H1 (cell line): ENCODE data around the gene ANAPC7. TPM values are rescaled to one million over a fixed set of nuclear protein-coding genes. Genes with fewer than 3 reads are reported as not detected.
A peak's percentile ranks its signal among the peaks of the same experiment; 100 is the strongest.

Experiments used
- CTCF ChIA-PET: fragments of 300-600 bp; sonication (Branson Sonifier 250); formaldehyde crosslinking; loops from one replicate; lab custom pipeline; 2021; ENCODE audit not compliant: partially characterized antibody; lab: Charles Lee
- POLR2A ChIA-PET: fragments of 300-600 bp; sonication (Branson Sonifier 250); formaldehyde crosslinking; loops from one replicate; lab custom pipeline; 2021; ENCODE audit warnings: inconsistent platforms; ENCODE audit not compliant: partially characterized antibody; lab: Charles Lee
- DNase-seq, 2 experiments: peaks; one replicate each; pipeline versions ENCODE4 v3.0.0 to v3.0.0-alpha.2; 2010 to 2022; ENCODE audit warnings: low spot score in 2 of 2, low read depth in 1 of 2, mixed read lengths in 1 of 2
- FAIRE-seq: peaks from 2 replicates; lab custom pipeline; 2011; peaks lifted over from hg19 to GRCh38; lab: Jason Lieb, UNC
- H2AFZ ChIP-seq: 2 replicates; pipeline ENCODE4 v1.8.1; 2012; ENCODE audit warnings: low read length, inconsistent platforms
- H2AK5ac ChIP-seq: 2 replicates; pipeline ENCODE4 v1.6.1; 2013; ENCODE audit warnings: low read depth, low read length
- H2BK120ac ChIP-seq: replicated peaks from 2 replicates; pipeline ENCODE3; 2013; ENCODE audit warnings: low read depth, low read length, inconsistent platforms
- H2BK12ac ChIP-seq: 2 replicates; pipeline ENCODE4 v1.6.1; 2013; ENCODE audit warnings: low read depth, low read length
- H2BK15ac ChIP-seq: 2 replicates; pipeline ENCODE4 v1.6.1; 2013; ENCODE audit warnings: low read length
- H2BK20ac ChIP-seq: 2 replicates; pipeline ENCODE4 v1.6.1; 2013; ENCODE audit warnings: low read length
- H2BK5ac ChIP-seq: 2 replicates; pipeline ENCODE4 v1.6.1; 2013; ENCODE audit warnings: low read depth, low read length
- H3K14ac ChIP-seq: 2 replicates; pipeline ENCODE4 v1.6.1; 2013; ENCODE audit warnings: inconsistent platforms; ENCODE audit not compliant: insufficient read length
- H3K18ac ChIP-seq: 2 replicates; pipeline ENCODE4 v1.6.1; 2013; ENCODE audit warnings: low read length; ENCODE audit errors: extremely low read depth
- H3K23ac ChIP-seq: 2 replicates; pipeline ENCODE4 v1.6.1; 2013; ENCODE audit warnings: inconsistent platforms; ENCODE audit not compliant: insufficient read length
- H3K23me2 ChIP-seq: 2 replicates; pipeline ENCODE4 v1.6.1; 2013; ENCODE audit warnings: low read depth, low read length
- H3K27ac ChIP-seq: 2 replicates; pipeline ENCODE4 v1.6.1; 2011; ENCODE audit warnings: low read depth, low read length, inconsistent platforms
- H3K27me3 ChIP-seq, 4 experiments: replicated peaks in 1 of 4; 1 replicate in 1 of 4; 2 replicates in 3 of 4; pipeline versions ENCODE4 v1.6.1 to v1.8.1; 2011 to 2013; ENCODE audit warnings: low read length in 3 of 4, mild to moderate bottlenecking in 3 of 4, inconsistent platforms in 2 of 4, mixed read lengths in 2 of 4, moderate library complexity in 1 of 4; ENCODE audit not compliant: control insufficient read depth in 3 of 4, insufficient read depth in 3 of 4; ENCODE audit errors: extremely low read depth in 1 of 4
- H3K36me3 ChIP-seq, 4 experiments: 2 replicates each; pipeline versions ENCODE4 v1.6.1 to v1.8.1; 2011 to 2013; ENCODE audit warnings: mild to moderate bottlenecking in 4 of 4, low read length in 3 of 4, moderate library complexity in 2 of 4, control low read depth in 1 of 4, inconsistent platforms in 1 of 4; ENCODE audit not compliant: insufficient read depth in 4 of 4, control insufficient read depth in 2 of 4
- H3K4ac ChIP-seq: replicated peaks from 2 replicates; pipeline ENCODE3; 2013; ENCODE audit warnings: low read length, low read depth, mixed read lengths, inconsistent platforms; ENCODE audit not compliant: insufficient read length
- H3K4me1 ChIP-seq, 4 experiments: replicated peaks in 1 of 4; 1 replicate in 1 of 4; 2 replicates in 3 of 4; pipeline versions ENCODE4 v1.6.1 to v1.8.1; 2011 to 2013; ENCODE audit warnings: low read length in 3 of 4, inconsistent platforms in 2 of 4, mixed read lengths in 1 of 4; ENCODE audit not compliant: insufficient read depth in 4 of 4, control insufficient read depth in 3 of 4
- H3K4me2 ChIP-seq, 2 experiments: 2 replicates each; pipeline versions ENCODE4 v1.6.1 to v1.8.1; 2011 to 2013; ENCODE audit warnings: low read depth in 2 of 2, low read length in 2 of 2, control low read depth in 1 of 2, inconsistent platforms in 1 of 2, mild to moderate bottlenecking in 1 of 2; ENCODE audit not compliant: insufficient read depth in 1 of 2
- H3K4me3 ChIP-seq, 4 experiments: fragments of 200-600, 300-600 bp in 1 of 4; sonication (generic), shearing (Covaris generic), sonication (Bioruptor Twin) in 1 of 4; 2 replicates each; pipeline versions ENCODE4 v1.5.1 to v1.8.1; 2011 to 2016; ENCODE audit warnings: low read length in 4 of 4, low read depth in 3 of 4, control low read depth in 2 of 4, inconsistent platforms in 2 of 4, mild to moderate bottlenecking in 2 of 4, mixed read lengths in 1 of 4, moderate library complexity in 1 of 4; ENCODE audit not compliant: insufficient read depth in 2 of 4; ENCODE audit errors: extremely low read depth in 1 of 4
- H3K56ac ChIP-seq: replicated peaks from 2 replicates; pipeline ENCODE3; 2013; ENCODE audit warnings: low read depth, mild to moderate bottlenecking, mixed read lengths, low read length, inconsistent platforms; ENCODE audit not compliant: insufficient read length
- H3K79me1 ChIP-seq: 2 replicates; pipeline ENCODE4 v1.6.1; 2013; ENCODE audit warnings: low read depth, low read length, control low read depth
- H3K79me2 ChIP-seq, 2 experiments: 2 replicates each; pipeline versions ENCODE4 v1.6.1 to v1.8.1; 2012 to 2013; ENCODE audit warnings: low read length in 2 of 2, mild to moderate bottlenecking in 2 of 2, inconsistent platforms in 1 of 2; ENCODE audit not compliant: insufficient read depth in 2 of 2, control insufficient read depth in 1 of 2
- H3K9ac ChIP-seq, 4 experiments: replicated peaks in 1 of 4; 1 replicate in 1 of 4; 2 replicates in 3 of 4; pipeline versions ENCODE4 v1.6.1 to v1.8.1; 2011 to 2013; ENCODE audit warnings: low read depth in 3 of 4, low read length in 3 of 4, control low read depth in 2 of 4, mild to moderate bottlenecking in 2 of 4, moderate library complexity in 2 of 4, inconsistent platforms in 1 of 4; ENCODE audit errors: extremely low read depth in 1 of 4
- H3K9me3 ChIP-seq, 2 experiments: 2 replicates each; pipeline versions ENCODE4 v1.6.1 to v1.8.1; 2012 to 2013; ENCODE audit warnings: mild to moderate bottlenecking in 2 of 2, moderate library complexity in 2 of 2, control low read depth in 1 of 2, inconsistent platforms in 1 of 2, low read depth in 1 of 2, low read length in 1 of 2, mixed read lengths in 1 of 2; ENCODE audit not compliant: insufficient read depth in 2 of 2
- H4K20me1 ChIP-seq, 2 experiments: replicated peaks in 1 of 2; 2 replicates each; pipeline versions ENCODE3 to v1.8.1; 2011 to 2013; ENCODE audit warnings: inconsistent platforms in 2 of 2, low read length in 2 of 2, mild to moderate bottlenecking in 1 of 2; ENCODE audit not compliant: insufficient read depth in 2 of 2, control insufficient read depth in 1 of 2
- H4K5ac ChIP-seq: 2 replicates; pipeline ENCODE4 v1.6.1; 2013; ENCODE audit warnings: low read length, low read depth, mixed read lengths, inconsistent platforms; ENCODE audit not compliant: insufficient read length
- H4K8ac ChIP-seq: 2 replicates; pipeline ENCODE4 v1.8.0; 2013; ENCODE audit warnings: mild to moderate bottlenecking, moderate library complexity, low read length, inconsistent platforms; ENCODE audit not compliant: insufficient read depth; ENCODE audit errors: extremely low read depth
- H4K91ac ChIP-seq: replicated peaks from 2 replicates; pipeline ENCODE3; 2013; ENCODE audit warnings: low read length, mixed read lengths, inconsistent platforms; ENCODE audit not compliant: insufficient read length
- CEBPB ChIP-seq: IDR thresholded peaks from 2 replicates; pipeline ENCODE4 v1.6.1; 2012; ENCODE audit warnings: low read depth, low read length
- EGR1 ChIP-seq: IDR thresholded peaks from 2 replicates; pipeline ENCODE4 v1.6.1; 2011; ENCODE audit warnings: low read depth, low read length, borderline replicate concordance
- POLR2A ChIP-seq, 2 experiments: IDR thresholded peaks; 1 replicate in 1 of 2; 2 replicates in 1 of 2; pipeline ENCODE4 v1.6.1; 2011; ENCODE audit warnings: low read depth in 2 of 2, low read length in 2 of 2, mild to moderate bottlenecking in 2 of 2; ENCODE audit errors: control extremely low read depth in 1 of 2
- POLR2AphosphoS5 ChIP-seq: IDR thresholded peaks from 2 replicates; pipeline ENCODE4 v1.6.1; 2011; ENCODE audit warnings: low read depth, low read length
- RBBP5 ChIP-seq: IDR thresholded peaks from 2 replicates; pipeline ENCODE4 v1.7.1; 2012; ENCODE audit warnings: low read depth, mild to moderate bottlenecking, inconsistent platforms, low read length, moderate library complexity, borderline replicate concordance
- SP2 ChIP-seq: IDR thresholded peaks from 2 replicates; pipeline ENCODE4 v1.6.1; 2012; ENCODE audit warnings: mild to moderate bottlenecking, low read length, inconsistent platforms
- TEAD4 ChIP-seq: IDR thresholded peaks from 2 replicates; pipeline ENCODE4 v1.6.1; 2012; ENCODE audit warnings: low read depth, low read length, inconsistent platforms, mixed read lengths
- WGBS, 2 experiments: shearing (Covaris generic) in 1 of 2; methylation state at CpG; one replicate each; pipeline versions ENCODE4 v1.1.6 to v1.1.7; 2013 to 2015; ENCODE audit warnings: low lambda C conversion rate in 2 of 2, mixed read lengths in 2 of 2, inconsistent platforms in 1 of 2, low coverage in 1 of 2, missing lambda C conversion rate in 1 of 2; ENCODE audit not compliant: insufficient replicate concordance in 2 of 2, insufficient coverage in 1 of 2, insufficient read length in 1 of 2; ENCODE audit errors: extremely low coverage in 1 of 2, missing lambda C conversion rate in 1 of 2; 5-methylcytosine and 5-hydroxymethylcytosine counted together
- polyA plus RNA-seq, 7 experiments: library from polyadenylated mRNA; depleted of rRNA in 3 of 7; stranded (reverse) in 5 of 7; unstranded in 2 of 7; fragments of >200 nt in 5 of 7; fragments of 200-250 nt in 2 of 7; gene quantifications; 1 replicate in 5 of 7; 2 replicates in 1 of 7; 4 replicates in 1 of 7; pipeline versions ENCODE4 v1.2.1 to v1.2.3, GENCODE V29; 2011 to 2013; ENCODE audit warnings: missing spikeins in 2 of 7, mixed read lengths in 2 of 7
- total RNA-seq: library from RNA; stranded (reverse); fragmentation: NEBNext Ultra II Directional; extraction: Animal tissue kit (Norgen Biotek cat#: 25700); gene quantifications from 2 replicates; pipeline ENCODE4 v1.2.1, GENCODE V29; 2021
- TF ChIP-seq, protein P1 (sequence below): IDR thresholded peaks from 2 replicates; pipeline ENCODE4 v1.6.1; 2012; ENCODE audit warnings: low read length, inconsistent platforms

ANAPC7 gene
- total and polyA plus RNA-seq, 2 of the 8 experiments (the other 6 are each of a cell fraction or from before 2014, with no cell fraction given): 72.8 to 105 TPM

DNA sequence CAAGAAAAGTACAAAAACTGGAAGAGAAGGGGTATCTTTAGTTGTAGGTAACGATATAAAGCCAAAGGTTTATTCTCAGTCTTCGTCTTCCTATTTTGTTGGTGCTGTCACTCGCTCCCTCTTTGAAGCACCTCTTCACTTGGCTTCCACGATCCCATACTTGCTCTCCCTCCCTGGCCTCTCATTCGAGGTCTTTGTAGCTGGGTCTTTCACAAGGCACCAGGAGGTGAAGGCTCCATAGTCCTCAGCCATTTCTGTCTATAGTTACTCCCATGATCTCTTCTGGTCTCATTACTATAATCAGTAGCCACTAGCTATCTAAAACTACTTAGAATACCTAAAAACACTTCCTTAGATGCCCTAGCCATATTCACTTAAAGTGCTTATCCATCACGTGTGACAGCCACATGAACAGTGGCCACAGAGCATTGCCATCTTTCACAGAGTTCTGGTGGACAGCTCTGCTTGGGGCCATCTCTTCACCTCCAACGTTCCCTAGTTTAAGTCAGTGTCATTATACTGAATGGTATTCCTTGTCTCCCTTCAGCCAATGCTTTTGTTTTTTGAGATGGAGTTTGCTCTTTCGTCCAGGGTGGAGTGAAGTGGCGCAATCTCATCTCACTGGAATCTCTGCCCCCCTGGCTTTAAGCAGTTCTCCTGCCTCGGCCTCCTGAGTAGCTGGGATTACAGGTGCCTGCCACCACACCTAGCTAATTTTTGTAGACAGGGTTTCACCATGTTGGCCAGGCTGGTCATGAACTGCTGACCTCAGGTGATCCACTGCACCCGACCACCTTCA is 65.4 kb downstream of the ANAPC7 start:
- peaks cover 65 to 99% (median 91%) of the 10 kb centered on the region in 4 experiments for H3K36me3 ChIP-seq
- H3K56ac ChIP-seq: no peak overlapping the region
- no peaks in the 10 kb centered on the region for H3K23me2 ChIP-seq
- H2BK12ac ChIP-seq: no peak overlapping the region
- no peaks in the 10 kb centered on the region for H3K79me2 ChIP-seq
- no peaks in the 10 kb centered on the region for H3K27me3 ChIP-seq
- no peaks in the 10 kb centered on the region for H3K9me3 ChIP-seq
- POLR2A ChIA-PET: interaction anchor here (0.6 to 1.6 kb wide), 5 partner anchors 9 to 35 kb away, joined by 3 to 5 read pairs (median 4); no protein-coding TSS in a partner anchor
- H4K5ac ChIP-seq: no peak overlapping the region
- H2BK20ac ChIP-seq: no peak overlapping the region
- H2BK120ac ChIP-seq: no peak overlapping the region
- peak in 1 of 2 experiments; percentile 23 for DNase-seq
- H3K4me1 ChIP-seq: no peaks in the 10 kb centered on the region
- no peak overlapping the region for H4K91ac ChIP-seq
- H3K27ac ChIP-seq: no peak overlapping the region
- no peak overlapping the region for H3K4me2 ChIP-seq
- H2BK5ac ChIP-seq: no peak overlapping the region; the same call in 1 of the 2 replicates
- WGBS, 2 experiments: 90% methylated on average over 11 of the region's 11 CpGs; no CpG with 5 or more reads in 1 of the 2 experiments
- H2BK15ac ChIP-seq: no peak overlapping the region
- no peak overlapping the region for H2AFZ ChIP-seq
- H4K8ac ChIP-seq: no peak overlapping the region
- no peak overlapping the region for H2AK5ac ChIP-seq
- peaks cover 10 to 12% of the 10 kb centered on the region in 2 experiments for H4K20me1 ChIP-seq
- H3K23ac ChIP-seq: no peak overlapping the region
- H3K4me3 ChIP-seq: no peak overlapping the region
- no peak overlapping the region for H3K18ac ChIP-seq
- H3K14ac ChIP-seq: no peak overlapping the region
- 0 out of 2 replicates have a peak, but pooled peaks cover 3% of the 10 kb centered on the region for H3K79me1 ChIP-seq
- CTCF ChIA-PET: interaction anchor here (1.0 to 1.7 kb wide), 4 partner anchors 15 to 93 kb away, joined by 3 to 5 read pairs (median 3); no protein-coding TSS in a partner anchor
- H3K4ac ChIP-seq: no peak overlapping the region
- no peak overlapping the region for H3K9ac ChIP-seq
- FAIRE-seq: no peak
- no peak for TF ChIP-seq RBBP5
- no peak for TF ChIP-seq EGR1
- no peak for TF ChIP-seq TEAD4
- no peak for TF ChIP-seq POLR2AphosphoS5
- TF ChIP-seq CEBPB: no peak
- no peak for TF ChIP-seq SP2
- TF ChIP-seq, protein P1, sequence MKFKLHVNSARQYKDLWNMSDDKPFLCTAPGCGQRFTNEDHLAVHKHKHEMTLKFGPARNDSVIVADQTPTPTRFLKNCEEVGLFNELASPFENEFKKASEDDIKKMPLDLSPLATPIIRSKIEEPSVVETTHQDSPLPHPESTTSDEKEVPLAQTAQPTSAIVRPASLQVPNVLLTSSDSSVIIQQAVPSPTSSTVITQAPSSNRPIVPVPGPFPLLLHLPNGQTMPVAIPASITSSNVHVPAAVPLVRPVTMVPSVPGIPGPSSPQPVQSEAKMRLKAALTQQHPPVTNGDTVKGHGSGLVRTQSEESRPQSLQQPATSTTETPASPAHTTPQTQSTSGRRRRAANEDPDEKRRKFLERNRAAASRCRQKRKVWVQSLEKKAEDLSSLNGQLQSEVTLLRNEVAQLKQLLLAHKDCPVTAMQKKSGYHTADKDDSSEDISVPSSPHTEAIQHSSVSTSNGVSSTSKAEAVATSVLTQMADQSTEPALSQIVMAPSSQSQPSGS: no peak
- 0 out of 3 replicates have a peak, but pooled peaks of 1 of the 2 experiments have one; percentile 21 for TF ChIP-seq POLR2A (IDR thresholded peaks at IDR 0.05; ENCODE audit: control extremely low read depth in 1 of 2, low read depth in 2 of 2, low read length in 2 of 2)
- TF ChIP-seq, all 59 proteins: peak for 1
